HFFc6 (cell line): Measurements from ENCODE around the gene SYP. TPM values are rescaled to one million over a fixed set of nuclear protein-coding genes. Genes with fewer than 3 reads are reported as not detected.

Experiments
- DNase-seq: peaks from one replicate; pipeline ENCODE4 v3.0.0-alpha.2; 2018
- H3K27ac Mint-ChIP-seq: 2 replicates; pipeline ENCODE4 v1.8.0; 2020; ENCODE audit warnings: mild to moderate bottlenecking, mixed read lengths
- H3K27me3 Mint-ChIP-seq: 2 replicates; pipeline ENCODE4 v1.8.0; 2021; ENCODE audit warnings: mild to moderate bottlenecking, moderate library complexity, mixed read lengths; ENCODE audit not compliant: insufficient read depth
- H3K36me3 Mint-ChIP-seq: 2 replicates; pipeline ENCODE4 v1.8.0; 2021; ENCODE audit warnings: low read depth, mixed read lengths
- H3K4me1 Mint-ChIP-seq: 2 replicates; pipeline ENCODE4 v1.8.0; 2020; ENCODE audit warnings: low read depth, mixed read lengths
- H3K4me3 Mint-ChIP-seq: 2 replicates; pipeline ENCODE4 v1.8.0; 2020; ENCODE audit warnings: mild to moderate bottlenecking, moderate library complexity, mixed read lengths
- H3K9me3 Mint-ChIP-seq: 2 replicates; pipeline ENCODE4 v1.8.0; 2020; ENCODE audit warnings: mild to moderate bottlenecking, mixed read lengths
- total RNA-seq, 6 experiments: library from RNA; stranded (reverse); fragmentation: NEBNext Ultra II Directional; extraction: Animal tissue kit (Norgen Biotek cat#: 25700); gene quantifications; 2 replicates in 1 of 6; 3 replicates in 5 of 6; pipeline ENCODE4 v1.2.3, GENCODE V29; 2021
- TF ChIP-seq, protein P1 (sequence below): fragments of 200-600 bp; sonication (generic); IDR thresholded peaks from 2 replicates; pipeline ENCODE4 v1.5.0; 2021; ENCODE audit warnings: antibody characterized with exemption, mild to moderate bottlenecking

Gene SYP
- total RNA-seq, 6 experiments from 2014 or later, result 0.11 to 0.34 (median 0.24) TPM

DNA sequence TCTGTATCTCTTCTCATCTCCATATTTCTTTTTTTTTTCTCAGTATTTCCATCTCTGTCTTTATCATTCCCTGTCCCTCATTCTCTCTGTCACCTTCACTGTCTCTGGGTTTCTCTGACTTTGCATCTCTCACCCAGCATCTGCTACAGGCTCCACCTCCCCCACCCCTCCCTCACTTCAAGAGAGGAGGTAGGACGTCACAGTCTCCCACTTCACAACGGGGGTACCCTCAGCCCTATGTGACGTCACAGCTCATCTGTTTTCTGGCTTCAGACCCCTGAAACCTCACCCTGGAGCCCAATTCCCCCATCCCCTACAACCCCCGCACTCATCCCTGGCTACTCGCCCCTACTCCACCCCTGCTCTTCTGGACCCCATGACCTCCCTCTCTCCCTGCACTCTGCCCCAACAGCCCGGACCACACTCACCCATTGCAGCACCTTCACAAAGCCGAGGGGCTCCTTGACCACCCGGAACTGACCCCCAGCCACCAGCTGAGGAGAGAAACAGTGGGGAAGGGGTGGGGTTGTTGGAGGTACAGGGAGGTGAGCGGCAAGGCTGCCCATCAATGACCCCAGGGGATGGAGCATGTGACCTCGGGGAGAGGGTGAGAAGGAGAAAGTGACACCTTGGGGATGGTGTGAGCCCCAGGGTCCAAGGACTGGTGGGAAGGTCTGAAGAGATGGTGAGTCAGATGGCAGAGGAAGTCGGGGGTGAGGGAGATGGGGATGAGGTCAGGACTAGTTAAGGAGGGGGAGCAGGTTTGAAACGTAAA is 1.3 kb downstream of the SYP start:
- no peak for DNase-seq
- H3K27me3 Mint-ChIP-seq, result peaks cover 2% of the 10 kb centered on the region; the same call in 1 of the 2 replicates
- TF ChIP-seq, protein P1, sequence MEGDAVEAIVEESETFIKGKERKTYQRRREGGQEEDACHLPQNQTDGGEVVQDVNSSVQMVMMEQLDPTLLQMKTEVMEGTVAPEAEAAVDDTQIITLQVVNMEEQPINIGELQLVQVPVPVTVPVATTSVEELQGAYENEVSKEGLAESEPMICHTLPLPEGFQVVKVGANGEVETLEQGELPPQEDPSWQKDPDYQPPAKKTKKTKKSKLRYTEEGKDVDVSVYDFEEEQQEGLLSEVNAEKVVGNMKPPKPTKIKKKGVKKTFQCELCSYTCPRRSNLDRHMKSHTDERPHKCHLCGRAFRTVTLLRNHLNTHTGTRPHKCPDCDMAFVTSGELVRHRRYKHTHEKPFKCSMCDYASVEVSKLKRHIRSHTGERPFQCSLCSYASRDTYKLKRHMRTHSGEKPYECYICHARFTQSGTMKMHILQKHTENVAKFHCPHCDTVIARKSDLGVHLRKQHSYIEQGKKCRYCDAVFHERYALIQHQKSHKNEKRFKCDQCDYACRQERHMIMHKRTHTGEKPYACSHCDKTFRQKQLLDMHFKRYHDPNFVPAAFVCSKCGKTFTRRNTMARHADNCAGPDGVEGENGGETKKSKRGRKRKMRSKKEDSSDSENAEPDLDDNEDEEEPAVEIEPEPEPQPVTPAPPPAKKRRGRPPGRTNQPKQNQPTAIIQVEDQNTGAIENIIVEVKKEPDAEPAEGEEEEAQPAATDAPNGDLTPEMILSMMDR, result no peak
- H3K4me3 Mint-ChIP-seq, result no peak overlapping the region
- H3K27ac Mint-ChIP-seq, result no peak overlapping the region
- H3K9me3 Mint-ChIP-seq, result no peaks in the 10 kb centered on the region
- H3K4me1 Mint-ChIP-seq, result peaks cover 7% of the 10 kb centered on the region; the same call in 1 of the 2 replicates
- no peaks in the 10 kb centered on the region for H3K36me3 Mint-ChIP-seq

DNA sequence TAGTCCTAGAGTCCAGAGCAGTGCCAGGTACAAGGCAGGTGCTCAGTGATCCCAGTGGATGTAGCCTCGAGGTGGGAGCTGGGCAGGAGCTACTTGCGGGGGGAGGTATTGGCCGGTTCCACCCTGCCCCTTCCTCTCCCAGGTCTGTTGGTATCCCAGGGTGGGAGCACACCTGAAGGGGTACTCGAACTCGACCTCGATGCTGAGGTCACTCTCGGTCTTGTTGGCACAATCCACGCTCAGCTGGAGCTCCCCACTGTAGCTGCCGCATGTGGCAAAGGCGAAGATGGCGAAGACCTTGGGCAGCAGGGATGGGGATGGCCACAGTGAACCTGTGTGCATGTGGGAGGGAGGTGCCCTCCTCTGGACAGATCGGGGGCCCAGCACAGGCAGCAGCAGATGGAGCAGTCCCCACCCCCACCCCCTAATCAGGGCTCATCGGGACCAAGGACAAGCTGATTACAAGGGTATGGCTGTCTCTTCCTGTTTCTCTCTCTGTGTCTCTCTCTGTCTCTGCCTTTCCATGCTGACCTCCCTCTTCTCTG is 2.4 kb downstream of the SYP start:
- H3K27me3 Mint-ChIP-seq, result peaks cover 2% of the 10 kb centered on the region; the same call in 1 of the 2 replicates
- no peaks in the 10 kb centered on the region for H3K36me3 Mint-ChIP-seq
- DNase-seq, result no peak
- H3K27ac Mint-ChIP-seq, result no peak overlapping the region
- H3K4me3 Mint-ChIP-seq, result no peak overlapping the region
- H3K9me3 Mint-ChIP-seq, result no peaks in the 10 kb centered on the region
- TF ChIP-seq, protein P1, result no peak
- H3K4me1 Mint-ChIP-seq, result peaks cover 7% of the 10 kb centered on the region; the same call in 1 of the 2 replicates

DNA sequence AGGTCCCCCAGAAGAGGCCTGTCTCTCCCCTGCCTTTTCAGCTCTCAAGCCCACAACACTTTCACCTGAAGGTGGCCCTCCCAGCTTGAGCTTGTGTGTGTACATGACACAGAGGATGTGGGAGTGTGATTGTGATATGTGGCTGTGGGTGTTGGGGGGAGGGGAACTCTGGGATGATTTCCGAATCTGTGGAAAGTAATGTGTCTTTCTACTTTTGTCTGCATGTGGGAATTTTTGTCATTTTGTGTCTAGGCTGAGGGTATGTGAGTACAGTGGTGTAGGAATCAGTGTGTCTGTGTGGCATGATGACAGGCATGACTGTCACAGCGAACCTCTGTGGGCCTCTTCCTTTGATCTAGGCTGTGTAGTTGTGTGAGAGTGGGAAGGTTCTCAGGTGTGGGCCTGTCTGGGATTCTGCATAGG is 6.4 kb downstream of the SYP start:
- TF ChIP-seq, protein P1, result no peak
- Mint-ChIP-seq H3K4me3 (no peak overlapping the region), H3K9me3 (no peaks in the 10 kb centered on the region), H3K4me1 (peaks cover 13% of the 10 kb centered on the region; the same call in 1 of the 2 replicates), H3K36me3 (no peaks in the 10 kb centered on the region; the same call in 1 of the 2 replicates), H3K27ac (no peak overlapping the region), H3K27me3 (peaks cover 2% of the 10 kb centered on the region)
- DNase-seq, result no peak

DNA sequence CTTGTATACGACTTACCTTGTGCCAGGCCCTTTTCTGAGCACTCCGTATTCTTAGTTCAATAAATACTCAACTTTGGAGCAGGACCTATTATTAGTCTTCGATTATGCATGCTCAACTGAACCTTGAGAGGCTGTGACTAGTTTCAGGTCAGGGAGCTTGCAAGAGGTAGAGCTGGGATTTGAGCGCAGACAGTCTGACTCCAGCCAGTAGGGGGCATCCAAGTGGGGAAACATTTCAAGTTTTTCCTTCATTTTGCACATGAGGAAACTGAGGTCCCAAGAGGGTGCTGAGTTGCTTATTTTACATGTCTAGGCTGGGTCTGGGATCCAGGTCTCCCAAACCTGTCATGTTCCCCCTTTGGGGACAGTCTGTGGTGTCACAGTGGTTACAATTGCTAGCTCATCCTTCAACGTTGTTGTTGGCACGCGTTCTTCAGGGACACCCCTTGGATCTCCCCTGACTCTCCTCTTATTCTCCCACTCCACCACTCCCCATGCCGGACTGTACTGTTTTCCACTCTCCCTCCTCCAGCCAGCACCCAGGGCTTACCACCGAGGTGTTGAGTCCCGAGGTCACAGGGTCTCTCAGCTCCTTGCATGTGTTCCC is 7.2 kb downstream of the SYP start:
- DNase-seq, result no peak
- H3K4me1 Mint-ChIP-seq, result peaks cover 13% of the 10 kb centered on the region; the same call in 1 of the 2 replicates
- H3K4me3 Mint-ChIP-seq, result 0 out of 2 replicates have a peak overlapping the region, but pooled peaks have one; percentile 5
- H3K27me3 Mint-ChIP-seq, result peaks cover 2% of the 10 kb centered on the region
- TF ChIP-seq, protein P1, result peak; percentile 78
- no peak overlapping the region for H3K27ac Mint-ChIP-seq
- no peaks in the 10 kb centered on the region for H3K9me3 Mint-ChIP-seq
- H3K36me3 Mint-ChIP-seq, result no peaks in the 10 kb centered on the region; the same call in 1 of the 2 replicates

DNA sequence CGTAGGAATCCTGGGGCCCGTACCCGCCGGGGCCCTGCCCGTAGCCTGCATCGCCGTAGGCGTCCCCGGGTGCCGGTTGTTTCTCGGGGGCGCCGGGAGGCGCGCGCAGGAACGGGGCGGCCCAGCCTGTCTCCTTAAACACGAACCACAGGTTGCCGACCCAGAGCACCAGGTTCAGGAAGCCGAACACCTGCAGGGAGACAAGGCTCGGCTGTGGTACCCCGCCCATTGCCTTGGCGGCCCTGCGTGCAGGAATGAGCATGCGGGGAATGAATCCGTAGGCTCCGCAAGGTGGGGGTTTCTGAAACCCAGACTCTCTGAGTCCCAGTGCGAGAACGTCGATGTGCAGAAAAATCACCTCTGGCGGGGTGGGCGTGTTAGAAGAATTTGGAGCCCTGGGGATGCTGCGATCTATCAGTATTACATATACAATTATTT is 8.4 kb downstream of the SYP start:
- H3K36me3 Mint-ChIP-seq, result no peaks in the 10 kb centered on the region; the same call in 1 of the 2 replicates
- H3K27ac Mint-ChIP-seq, result no peak overlapping the region
- DNase-seq, result no peak
- H3K9me3 Mint-ChIP-seq, result no peaks in the 10 kb centered on the region
- peaks cover 2% of the 10 kb centered on the region for H3K27me3 Mint-ChIP-seq
- peaks cover 13% of the 10 kb centered on the region; the same call in 1 of the 2 replicates for H3K4me1 Mint-ChIP-seq
- peak overlapping the region; percentile 95 for H3K4me3 Mint-ChIP-seq
- TF ChIP-seq, protein P1, result no peak
